ENCODE data around the gene LYSMD3.

LYSMD3 gene

GRCh38 chr5:90533794-90534193 lies 4.4 kb upstream of the LYSMD3 start:
- Histone ChIP-seq H3K36me3 (ENCODE audit: insufficient read depth, low read length) (no peaks in the 10 kb centered on the region), H3K4me1 (ENCODE audit: insufficient read depth, low read length, poor library complexity, severe bottlenecking) (peaks cover 4% of the 10 kb centered on the region), H3K79me2 (ENCODE audit: insufficient read depth, low read length) (peaks cover 6% of the 10 kb centered on the region), H3K9ac (ENCODE audit: low read depth, low read length, poor library complexity, severe bottlenecking) (no peak overlapping the region), H3F3A (ENCODE audit: low read depth) (no peaks in the 10 kb centered on the region), H2AFZ (ENCODE audit: low read length) (no peak overlapping the region), H4K20me1 (ENCODE audit: insufficient read depth, low read length, poor library complexity, severe bottlenecking) (peaks cover 4% of the 10 kb centered on the region), H3K9me3 (ENCODE audit: insufficient read depth, low read depth, low read length) (no peaks in the 10 kb centered on the region), H3K4me2 (ENCODE audit: low read depth, low read length, poor library complexity, severe bottlenecking) (no peak overlapping the region), H3K27me3 (ENCODE audit: insufficient read depth, low read length, poor library complexity, severe bottlenecking) (no peaks in the 10 kb centered on the region), H3K4me3 (ENCODE audit: low read length, poor library complexity, severe bottlenecking) (no peak overlapping the region), H3K9me2 (replicated peaks; ENCODE audit: low read depth, low read length) (no peaks in the 10 kb centered on the region)
- no peak for TF ChIP-seq EZH2phosphoT487 (IDR thresholded peaks at IDR 0.05; ENCODE audit: borderline replicate concordance)
- no peak for TF ChIP-seq CTCF (conservative IDR thresholded peaks at IDR 0.05; ENCODE audit: low read length)

DNA sequence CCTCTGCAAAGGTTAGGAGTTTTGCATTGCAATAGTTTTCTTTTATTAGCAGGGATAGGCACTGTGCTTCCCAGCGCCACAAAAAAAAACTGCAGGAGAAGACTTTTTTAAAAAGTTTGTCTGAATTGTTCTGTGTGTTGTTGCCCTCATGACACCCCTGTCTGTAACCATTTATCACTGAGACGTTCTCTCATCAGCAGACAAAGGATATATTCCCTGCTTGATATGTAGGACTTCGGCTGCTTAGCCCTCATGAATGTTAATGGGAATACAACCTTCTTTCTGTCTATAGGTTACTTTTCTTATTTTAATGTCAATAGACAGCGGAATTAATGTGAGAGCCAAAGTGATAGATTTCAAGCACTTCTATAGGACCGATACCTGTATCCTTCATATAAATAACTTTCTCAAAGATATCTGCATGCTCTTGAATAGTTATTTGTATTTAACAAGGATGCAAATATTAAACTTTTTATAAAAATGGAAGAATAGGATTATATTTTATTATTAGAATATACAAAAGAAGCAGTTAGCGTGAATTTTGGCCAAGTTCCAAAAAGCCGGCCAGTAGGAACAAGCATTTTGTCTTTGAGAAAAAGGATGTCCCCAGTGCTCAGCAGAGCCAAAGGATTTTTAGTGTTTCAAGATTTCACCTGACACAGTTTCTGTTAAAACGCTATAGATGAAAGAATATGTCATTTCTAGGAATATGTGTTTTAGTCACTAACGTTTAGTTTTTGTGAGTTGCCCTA lies 1.5 kb upstream of the LYSMD3 start:
- peaks cover 8% of the 10 kb centered on the region for H3K4me1 ChIP-seq (ENCODE audit: insufficient read depth, low read length, poor library complexity, severe bottlenecking)
- peaks cover 10% of the 10 kb centered on the region for H4K20me1 ChIP-seq (ENCODE audit: insufficient read depth, low read length, poor library complexity, severe bottlenecking)
- H3K4me3 ChIP-seq (ENCODE audit: low read length, poor library complexity, severe bottlenecking): no peak overlapping the region
- peak overlapping the region; percentile 75 for H3K4me2 ChIP-seq (ENCODE audit: low read depth, low read length, poor library complexity, severe bottlenecking)
- H3K36me3 ChIP-seq (ENCODE audit: insufficient read depth, low read length): no peaks in the 10 kb centered on the region
- H2AFZ ChIP-seq (ENCODE audit: low read length): 0 out of 2 replicates have a peak overlapping the region, but pooled peaks have one; percentile 93
- H3K27me3 ChIP-seq (ENCODE audit: insufficient read depth, low read length, poor library complexity, severe bottlenecking): no peaks in the 10 kb centered on the region
- no peaks in the 10 kb centered on the region for H3K9me3 ChIP-seq (ENCODE audit: insufficient read depth, low read depth, low read length)
- H3F3A ChIP-seq (ENCODE audit: low read depth): no peaks in the 10 kb centered on the region
- TF ChIP-seq CTCF (conservative IDR thresholded peaks at IDR 0.05; ENCODE audit: low read length): no peak
- TF ChIP-seq EZH2phosphoT487 (IDR thresholded peaks at IDR 0.05; ENCODE audit: borderline replicate concordance): no peak
- peaks cover 34% of the 10 kb centered on the region for H3K79me2 ChIP-seq (ENCODE audit: insufficient read depth, low read length)
- no peak overlapping the region for H3K9ac ChIP-seq (ENCODE audit: low read depth, low read length, poor library complexity, severe bottlenecking)
- no peaks in the 10 kb centered on the region for H3K9me2 ChIP-seq (replicated peaks; ENCODE audit: low read depth, low read length)

DNA sequence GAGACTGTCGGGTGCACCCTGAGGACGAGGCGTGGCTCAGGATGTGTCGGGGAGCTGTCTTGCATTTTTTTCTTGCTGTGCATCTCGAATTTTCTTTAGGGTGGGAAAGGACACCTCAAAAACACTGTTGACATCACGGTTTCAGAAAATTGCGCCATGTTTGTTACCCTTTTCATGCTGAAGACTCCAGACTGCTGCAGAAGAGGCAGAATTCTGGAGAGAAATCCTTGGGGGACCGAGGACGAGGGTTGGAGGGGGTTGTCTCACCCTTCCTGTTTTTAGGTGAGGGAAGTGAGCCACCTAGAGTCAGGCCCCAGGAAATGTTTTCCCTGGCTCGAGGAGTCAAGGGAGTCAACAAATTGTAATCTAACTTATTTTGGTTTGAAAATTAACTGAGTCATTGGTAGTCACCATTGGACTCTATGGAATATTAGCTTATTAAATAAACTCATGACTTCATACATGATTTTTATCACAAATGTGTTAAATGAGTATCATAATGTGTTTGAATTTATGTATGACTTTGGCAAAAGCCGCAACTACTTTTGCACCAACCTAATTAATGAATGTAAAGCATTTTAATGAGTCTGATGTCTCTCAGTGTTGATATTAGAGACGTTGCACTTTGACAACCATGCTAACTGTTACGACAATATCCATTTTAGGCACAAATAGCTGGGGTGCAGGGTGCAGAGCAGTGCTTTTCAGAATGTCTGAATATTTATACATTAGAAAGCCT lies 724 bp upstream of the LYSMD3 start:
- peaks cover 8% of the 10 kb centered on the region for H3K4me1 ChIP-seq (ENCODE audit: insufficient read depth, low read length, poor library complexity, severe bottlenecking)
- peak overlapping the region; percentile 94 for H3K4me3 ChIP-seq (ENCODE audit: low read length, poor library complexity, severe bottlenecking)
- H4K20me1 ChIP-seq (ENCODE audit: insufficient read depth, low read length, poor library complexity, severe bottlenecking): peaks cover 10% of the 10 kb centered on the region
- peak overlapping the region; percentile 75 for H3K4me2 ChIP-seq (ENCODE audit: low read depth, low read length, poor library complexity, severe bottlenecking)
- peak overlapping the region; percentile 70 for H3K9ac ChIP-seq (ENCODE audit: low read depth, low read length, poor library complexity, severe bottlenecking)
- no peaks in the 10 kb centered on the region for H3K9me2 ChIP-seq (replicated peaks; ENCODE audit: low read depth, low read length)
- no peaks in the 10 kb centered on the region for H3K9me3 ChIP-seq (ENCODE audit: insufficient read depth, low read depth, low read length)
- H3K27me3 ChIP-seq (ENCODE audit: insufficient read depth, low read length, poor library complexity, severe bottlenecking): no peaks in the 10 kb centered on the region
- peak overlapping the region; percentile 93 for H2AFZ ChIP-seq (ENCODE audit: low read length)
- TF ChIP-seq CTCF (conservative IDR thresholded peaks at IDR 0.05; ENCODE audit: low read length) (peak; percentile 62), EZH2phosphoT487 (IDR thresholded peaks at IDR 0.05; ENCODE audit: borderline replicate concordance) (no peak)
- H3K79me2 ChIP-seq (ENCODE audit: insufficient read depth, low read length): peaks cover 34% of the 10 kb centered on the region
- no peaks in the 10 kb centered on the region for H3F3A ChIP-seq (ENCODE audit: low read depth)
- H3K36me3 ChIP-seq (ENCODE audit: insufficient read depth, low read length): no peaks in the 10 kb centered on the region
